Measurements from ENCODE around the gene GRID2. TPM values are rescaled to one million over a fixed set of nuclear protein-coding genes. Genes with fewer than 3 reads are reported as not detected.

Gene GRID2
- total RNA-seq, 1 donor from 2014 or later: not detected

DNA sequence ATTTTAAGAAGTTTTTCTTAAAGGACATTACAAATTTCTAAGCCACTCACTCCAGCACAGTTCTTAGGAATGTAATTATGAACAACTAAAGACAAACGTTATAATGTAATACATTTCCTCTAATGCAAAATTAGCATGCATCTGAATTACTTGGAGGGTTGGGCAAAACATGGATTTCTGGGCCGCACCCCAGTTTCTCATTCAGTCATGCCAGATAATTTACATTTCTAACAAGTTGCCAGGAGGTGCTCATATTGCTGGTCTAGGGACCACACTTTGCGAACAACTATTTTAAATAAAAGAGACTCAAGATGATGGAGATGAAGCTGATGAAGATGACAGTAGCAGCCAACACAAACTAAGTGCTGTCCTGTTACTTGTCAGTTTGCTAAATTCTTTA, 840.1 kb downstream of the GRID2 start:
- no peak for DNase-seq (ENCODE audit: low spot score)
- H3K27ac Mint-ChIP-seq: no peak overlapping the region
- H3K27me3 Mint-ChIP-seq (ENCODE audit: low read depth): no peaks in the 10 kb centered on the region
- H3K4me3 Mint-ChIP-seq (ENCODE audit: low read depth): no peak overlapping the region
- intact Hi-C loops (cut with micrococcal nuclease): no loop called here
- H3K36me3 Mint-ChIP-seq (ENCODE audit: low read depth): no peaks in the 10 kb centered on the region
- H3K9me3 Mint-ChIP-seq: peaks cover 3% of the 10 kb centered on the region
- no peaks in the 10 kb centered on the region for H3K4me1 Mint-ChIP-seq (ENCODE audit: low read depth)

DNA sequence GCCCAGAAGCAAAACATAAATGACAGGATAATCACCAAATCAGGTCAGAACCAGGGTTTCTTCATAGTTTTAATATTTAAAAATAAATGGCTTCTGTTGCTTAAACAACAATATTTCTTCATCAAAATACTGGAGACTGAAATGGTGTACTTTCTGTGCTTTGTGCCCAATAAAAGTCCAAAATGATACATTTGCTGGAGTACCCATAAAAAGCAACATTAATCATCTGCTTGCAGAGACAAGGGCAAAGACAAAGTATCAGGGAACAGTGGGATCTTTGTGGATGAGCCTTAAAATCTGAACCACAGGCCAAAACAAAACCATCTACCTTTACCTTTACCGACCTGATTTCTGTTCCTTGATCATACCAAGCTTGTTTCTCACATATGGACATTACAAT, 840.9 kb downstream of the GRID2 start:
- no peaks in the 10 kb centered on the region for H3K36me3 Mint-ChIP-seq (ENCODE audit: low read depth)
- H3K9me3 Mint-ChIP-seq: peaks cover 3% of the 10 kb centered on the region
- no peaks in the 10 kb centered on the region for H3K4me1 Mint-ChIP-seq (ENCODE audit: low read depth)
- no peaks in the 10 kb centered on the region for H3K27me3 Mint-ChIP-seq (ENCODE audit: low read depth)
- intact Hi-C loops (cut with micrococcal nuclease): no loop called here
- H3K4me3 Mint-ChIP-seq (ENCODE audit: low read depth): no peak overlapping the region
- no peak overlapping the region for H3K27ac Mint-ChIP-seq
- no peak for DNase-seq (ENCODE audit: low spot score)

DNA sequence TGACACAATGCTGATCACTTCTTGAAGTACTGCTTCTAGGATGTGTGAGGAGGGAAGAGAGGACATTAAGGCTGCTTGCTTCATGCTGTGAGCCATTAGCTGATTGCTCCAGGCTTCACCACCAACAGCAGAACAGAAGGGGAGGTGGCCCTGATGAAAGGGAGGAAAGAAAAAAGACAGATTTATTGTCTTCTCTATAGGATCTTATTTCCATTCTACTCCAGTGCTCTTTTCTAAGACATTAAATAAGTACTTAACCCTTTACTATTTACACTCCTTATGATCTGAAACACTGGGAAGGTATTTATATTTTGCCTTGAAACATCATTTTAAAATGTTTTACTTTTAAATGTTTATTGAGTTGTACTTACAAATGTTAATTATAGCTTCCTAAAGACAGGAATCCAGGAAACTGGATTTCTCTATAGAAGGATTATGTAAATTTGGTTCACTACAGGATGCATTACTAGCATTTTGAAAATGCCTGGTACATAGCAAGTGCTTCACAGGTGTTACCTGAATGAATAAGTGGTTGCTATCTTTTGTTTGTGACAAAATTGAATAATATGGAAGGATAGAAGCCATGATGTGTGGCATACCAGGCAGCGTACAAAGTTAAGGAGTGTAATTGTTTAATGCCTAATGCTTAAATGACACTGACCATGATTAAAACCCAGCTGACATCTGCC, 843.9 kb downstream of the GRID2 start:
- Mint-ChIP-seq H3K4me3 (ENCODE audit: low read depth) (no peak overlapping the region), H3K9me3 (peaks cover 3% of the 10 kb centered on the region), H3K27me3 (ENCODE audit: low read depth) (no peaks in the 10 kb centered on the region), H3K27ac (no peak overlapping the region), H3K4me1 (ENCODE audit: low read depth) (no peaks in the 10 kb centered on the region), H3K36me3 (ENCODE audit: low read depth) (no peaks in the 10 kb centered on the region)
- DNase-seq (ENCODE audit: low spot score): no peak
- intact Hi-C loops (cut with micrococcal nuclease): no loop called here

DNA sequence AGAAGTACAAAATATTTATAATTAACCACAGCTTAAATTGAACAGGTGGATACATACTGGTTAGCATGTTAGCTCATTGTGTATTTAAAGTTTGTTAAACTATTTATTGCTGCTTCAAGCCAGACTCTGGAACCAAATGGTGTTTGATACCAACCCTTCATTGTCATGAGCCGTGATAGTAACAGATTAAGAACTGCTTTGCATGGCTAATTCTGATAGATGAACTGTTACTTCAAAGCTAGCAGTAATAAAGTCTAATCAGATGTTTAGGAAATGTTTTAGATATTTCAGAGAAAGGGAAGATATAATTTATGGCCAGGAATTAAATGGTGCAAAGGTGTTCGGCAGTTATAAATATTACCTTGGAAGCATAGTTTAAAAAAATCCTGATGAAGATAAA, 848.7 kb downstream of the GRID2 start:
- H3K27ac Mint-ChIP-seq: no peak overlapping the region
- H3K36me3 Mint-ChIP-seq (ENCODE audit: low read depth): no peaks in the 10 kb centered on the region
- intact Hi-C loops (cut with micrococcal nuclease): no loop called here
- H3K4me3 Mint-ChIP-seq (ENCODE audit: low read depth): no peak overlapping the region
- no peaks in the 10 kb centered on the region for H3K9me3 Mint-ChIP-seq
- H3K4me1 Mint-ChIP-seq (ENCODE audit: low read depth): no peaks in the 10 kb centered on the region
- DNase-seq (ENCODE audit: low spot score): no peak
- H3K27me3 Mint-ChIP-seq (ENCODE audit: low read depth): no peaks in the 10 kb centered on the region

DNA sequence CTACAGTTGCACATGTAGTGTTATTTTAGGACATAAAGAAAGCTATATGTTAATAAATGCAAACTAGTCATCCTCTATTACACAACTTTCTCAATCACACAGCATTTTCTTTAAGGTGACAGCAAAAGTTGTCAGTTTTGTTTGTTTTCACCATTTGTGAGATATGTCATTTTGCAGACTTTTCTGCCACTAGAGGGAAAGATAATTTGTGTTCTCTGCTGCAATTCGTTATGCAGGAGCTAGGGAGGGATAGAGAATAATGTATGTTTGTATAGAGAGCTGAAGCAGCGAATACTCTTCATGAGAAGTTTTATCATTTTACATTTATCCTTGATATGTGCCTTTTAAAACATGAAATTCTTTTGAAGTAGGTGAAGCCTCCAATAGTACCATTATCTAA, 854.2 kb downstream of the GRID2 start:
- no peaks in the 10 kb centered on the region for H3K4me1 Mint-ChIP-seq (ENCODE audit: low read depth)
- H3K27ac Mint-ChIP-seq: no peak overlapping the region

DNA sequence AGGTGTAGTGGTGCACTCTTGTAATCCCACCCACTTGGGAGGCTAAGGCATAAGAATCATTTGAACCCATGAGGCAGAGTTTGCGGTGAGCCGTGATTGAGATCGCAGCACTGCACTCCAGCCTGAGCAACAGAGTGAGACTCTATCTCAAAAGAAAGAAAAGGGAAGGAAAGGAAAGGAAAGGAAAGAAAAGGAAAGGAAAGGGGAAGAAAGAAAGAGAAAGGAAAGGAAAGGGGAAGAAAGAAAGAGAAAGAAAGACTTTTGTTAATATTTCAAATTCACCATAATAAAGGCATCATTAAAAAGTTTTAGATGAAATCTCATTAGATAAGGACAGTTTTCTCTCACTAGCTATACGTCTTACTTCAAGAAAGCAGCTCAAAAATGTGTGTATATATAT, 864.3 kb downstream of the GRID2 start:
- H3K9me3 Mint-ChIP-seq: no peaks in the 10 kb centered on the region

More for the DNA sequence above, 854.2 kb downstream of the GRID2 start:
- peaks cover 3% of the 10 kb centered on the region for H3K9me3 Mint-ChIP-seq
- H3K36me3 Mint-ChIP-seq (ENCODE audit: low read depth): no peaks in the 10 kb centered on the region
- intact Hi-C loops (cut with micrococcal nuclease): no loop called here
- DNase-seq (ENCODE audit: low spot score): no peak
- H3K27me3 Mint-ChIP-seq (ENCODE audit: low read depth): no peaks in the 10 kb centered on the region
- H3K4me3 Mint-ChIP-seq (ENCODE audit: low read depth): no peak overlapping the region

DNA sequence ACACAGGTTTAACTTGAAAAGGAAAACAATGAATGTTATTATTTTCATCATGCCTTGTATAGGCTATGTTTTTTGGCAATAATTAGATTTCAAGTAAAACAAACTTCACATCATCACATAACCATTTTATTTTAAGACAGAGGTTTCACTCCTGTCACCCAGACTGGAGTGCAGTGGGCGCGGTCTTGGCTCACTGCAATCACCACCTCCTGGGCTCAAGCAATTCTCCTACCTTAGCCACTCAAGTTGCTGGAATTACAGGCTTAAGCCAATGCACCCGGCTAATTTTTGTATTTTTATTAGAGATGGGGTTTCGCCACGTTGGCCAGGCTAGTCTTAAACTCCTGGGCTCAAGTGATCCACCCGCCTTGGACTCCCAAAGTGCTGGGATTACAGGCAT, 866.2 kb downstream of the GRID2 start:
- Mint-ChIP-seq H3K4me3 (ENCODE audit: low read depth) (no peak overlapping the region), H3K27me3 (ENCODE audit: low read depth) (no peaks in the 10 kb centered on the region), H3K36me3 (ENCODE audit: low read depth) (no peaks in the 10 kb centered on the region), H3K27ac (no peak overlapping the region), H3K9me3 (no peaks in the 10 kb centered on the region), H3K4me1 (ENCODE audit: low read depth) (no peaks in the 10 kb centered on the region)
- intact Hi-C loops (cut with micrococcal nuclease): no loop called here
- DNase-seq (ENCODE audit: low spot score): no peak

More for the DNA sequence above, 864.3 kb downstream of the GRID2 start:
- H3K27me3 Mint-ChIP-seq (ENCODE audit: low read depth): no peaks in the 10 kb centered on the region
- no peaks in the 10 kb centered on the region for H3K4me1 Mint-ChIP-seq (ENCODE audit: low read depth)
- no peaks in the 10 kb centered on the region for H3K36me3 Mint-ChIP-seq (ENCODE audit: low read depth)
- no peak for DNase-seq (ENCODE audit: low spot score)
- intact Hi-C loops (cut with micrococcal nuclease): no loop called here
- no peak overlapping the region for H3K4me3 Mint-ChIP-seq (ENCODE audit: low read depth)
- no peak overlapping the region for H3K27ac Mint-ChIP-seq

DNA sequence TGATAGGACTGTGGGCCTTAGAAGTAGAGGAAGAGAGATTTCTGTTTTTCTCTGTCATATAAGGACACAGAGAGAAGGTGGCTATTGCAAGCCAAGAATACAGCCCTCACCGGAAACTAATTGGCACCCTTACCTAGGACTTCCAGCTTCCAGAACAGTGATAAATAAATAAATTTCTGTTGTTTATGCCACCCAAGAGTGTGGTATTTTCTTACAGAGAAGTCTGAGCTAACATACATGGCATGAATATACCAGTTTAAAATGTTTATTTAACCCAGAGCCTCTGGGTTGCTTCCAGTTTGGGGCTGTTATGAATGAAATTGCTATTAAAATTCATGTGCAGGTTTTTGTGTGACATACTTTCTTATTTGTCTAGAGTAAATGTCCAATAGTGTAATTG, 870.8 kb downstream of the GRID2 start:
- no peaks in the 10 kb centered on the region for H3K36me3 Mint-ChIP-seq (ENCODE audit: low read depth)

DNA sequence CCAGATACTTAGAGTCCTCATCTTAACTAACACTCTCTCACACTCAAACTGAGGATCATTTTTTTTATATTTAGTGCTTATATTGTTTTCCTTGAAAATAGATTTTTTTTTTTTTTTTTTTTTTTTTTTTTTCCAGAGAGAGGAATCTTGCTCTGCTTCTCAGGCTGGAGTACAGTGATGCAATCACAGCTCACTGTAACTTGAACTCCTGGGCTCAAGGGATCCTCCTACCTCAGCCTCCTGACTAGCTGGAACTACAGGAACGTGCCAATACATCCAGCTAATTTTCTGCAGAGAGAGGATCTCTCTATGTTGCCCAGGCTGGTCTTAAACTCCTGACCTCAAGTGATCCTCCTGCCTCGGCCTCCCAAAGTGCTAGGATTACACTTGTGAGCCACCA, 874.5 kb downstream of the GRID2 start:
- no peaks in the 10 kb centered on the region for H3K27me3 Mint-ChIP-seq (ENCODE audit: low read depth)
- no peak overlapping the region for H3K4me3 Mint-ChIP-seq (ENCODE audit: low read depth)
- no peak overlapping the region for H3K27ac Mint-ChIP-seq
- no peaks in the 10 kb centered on the region for H3K4me1 Mint-ChIP-seq (ENCODE audit: low read depth)
- no peaks in the 10 kb centered on the region for H3K36me3 Mint-ChIP-seq (ENCODE audit: low read depth)
- no peak for DNase-seq (ENCODE audit: low spot score)
- intact Hi-C loops (cut with micrococcal nuclease): no loop called here
- H3K9me3 Mint-ChIP-seq: peaks cover 2% of the 10 kb centered on the region

More for the DNA sequence above, 870.8 kb downstream of the GRID2 start:
- no peak for DNase-seq (ENCODE audit: low spot score)
- Mint-ChIP-seq H3K4me3 (ENCODE audit: low read depth) (no peak overlapping the region), H3K27ac (no peak overlapping the region), H3K27me3 (ENCODE audit: low read depth) (no peaks in the 10 kb centered on the region), H3K9me3 (no peaks in the 10 kb centered on the region), H3K4me1 (ENCODE audit: low read depth) (no peaks in the 10 kb centered on the region)
- intact Hi-C loops (cut with micrococcal nuclease): no loop called here

DNA sequence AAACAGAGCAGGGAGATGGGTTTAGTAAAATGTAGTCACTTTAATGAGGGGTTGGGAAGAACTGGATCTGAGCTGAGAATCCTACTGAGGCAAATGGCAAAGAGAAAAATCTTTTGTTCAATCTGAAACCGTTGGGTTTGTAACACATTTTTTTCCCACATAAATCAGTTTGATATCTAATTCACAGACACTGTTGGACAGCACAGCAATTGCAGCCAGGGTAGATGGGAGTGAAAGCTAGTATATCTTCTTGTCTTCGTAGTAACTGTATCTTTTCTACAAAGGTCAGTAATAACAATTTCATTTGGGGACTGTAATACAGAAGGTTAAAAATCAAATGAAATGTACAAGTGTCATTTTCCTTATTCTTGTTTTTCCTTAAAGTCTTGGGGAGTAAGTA, 875.3 kb downstream of the GRID2 start:
- H3K36me3 Mint-ChIP-seq (ENCODE audit: low read depth): no peaks in the 10 kb centered on the region
- no peak overlapping the region for H3K4me3 Mint-ChIP-seq (ENCODE audit: low read depth)
- H3K9me3 Mint-ChIP-seq: peaks cover 4% of the 10 kb centered on the region
- intact Hi-C loops (cut with micrococcal nuclease): no loop called here
- H3K4me1 Mint-ChIP-seq (ENCODE audit: low read depth): no peaks in the 10 kb centered on the region
- no peaks in the 10 kb centered on the region for H3K27me3 Mint-ChIP-seq (ENCODE audit: low read depth)
- no peak overlapping the region for H3K27ac Mint-ChIP-seq
- no peak for DNase-seq (ENCODE audit: low spot score)

DNA sequence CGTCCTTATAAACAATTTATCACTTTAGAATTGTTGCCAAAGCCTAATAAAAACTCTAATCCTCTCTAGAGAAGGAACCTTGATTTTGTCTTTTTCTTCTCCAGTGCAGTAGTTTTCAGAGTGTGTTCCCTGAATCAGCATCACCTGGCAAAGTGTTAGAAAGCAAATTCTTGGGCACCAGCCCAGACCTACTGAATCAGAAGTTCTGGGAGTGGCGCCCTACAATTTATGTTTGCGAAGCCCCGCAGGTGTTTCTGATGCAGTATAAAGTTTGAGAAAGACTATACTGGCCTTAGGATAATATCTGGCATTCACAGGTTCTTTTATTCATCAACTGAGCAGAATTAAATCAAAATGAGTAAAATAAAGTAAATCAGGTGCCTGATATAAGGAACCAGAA, 879.0 kb downstream of the GRID2 start:
- peaks cover 4% of the 10 kb centered on the region for H3K9me3 Mint-ChIP-seq
- intact Hi-C loops (cut with micrococcal nuclease): no loop called here
- no peak overlapping the region for H3K27ac Mint-ChIP-seq
- no peaks in the 10 kb centered on the region for H3K4me1 Mint-ChIP-seq (ENCODE audit: low read depth)
- H3K4me3 Mint-ChIP-seq (ENCODE audit: low read depth): no peak overlapping the region
- no peaks in the 10 kb centered on the region for H3K27me3 Mint-ChIP-seq (ENCODE audit: low read depth)
- H3K36me3 Mint-ChIP-seq (ENCODE audit: low read depth): no peaks in the 10 kb centered on the region
- no peak for DNase-seq (ENCODE audit: low spot score)

DNA sequence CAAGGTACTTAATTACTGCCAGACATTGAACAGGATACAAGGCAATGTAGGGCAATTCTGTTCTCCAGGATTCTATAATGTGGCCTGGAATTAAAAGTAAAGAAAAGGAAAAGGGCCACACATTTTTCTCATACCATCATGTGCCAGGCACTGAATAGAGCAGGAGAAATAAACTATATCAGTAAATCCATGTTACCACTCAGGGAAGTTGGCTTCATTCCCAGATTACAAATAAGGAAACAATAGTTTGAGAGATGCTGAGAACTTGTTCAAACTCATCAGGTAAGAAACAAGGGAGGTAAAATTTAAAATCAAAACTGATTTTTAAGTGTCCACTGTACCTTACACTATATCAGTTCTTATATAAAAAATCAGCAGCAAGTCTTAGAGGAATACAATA, 879.8 kb downstream of the GRID2 start:
- Mint-ChIP-seq H3K27ac (no peak overlapping the region), H3K27me3 (ENCODE audit: low read depth) (no peaks in the 10 kb centered on the region), H3K9me3 (peaks cover 4% of the 10 kb centered on the region), H3K36me3 (ENCODE audit: low read depth) (no peaks in the 10 kb centered on the region), H3K4me3 (ENCODE audit: low read depth) (no peak overlapping the region), H3K4me1 (ENCODE audit: low read depth) (no peaks in the 10 kb centered on the region)
- DNase-seq (ENCODE audit: low spot score): no peak
- intact Hi-C loops (cut with micrococcal nuclease): no loop called here

DNA sequence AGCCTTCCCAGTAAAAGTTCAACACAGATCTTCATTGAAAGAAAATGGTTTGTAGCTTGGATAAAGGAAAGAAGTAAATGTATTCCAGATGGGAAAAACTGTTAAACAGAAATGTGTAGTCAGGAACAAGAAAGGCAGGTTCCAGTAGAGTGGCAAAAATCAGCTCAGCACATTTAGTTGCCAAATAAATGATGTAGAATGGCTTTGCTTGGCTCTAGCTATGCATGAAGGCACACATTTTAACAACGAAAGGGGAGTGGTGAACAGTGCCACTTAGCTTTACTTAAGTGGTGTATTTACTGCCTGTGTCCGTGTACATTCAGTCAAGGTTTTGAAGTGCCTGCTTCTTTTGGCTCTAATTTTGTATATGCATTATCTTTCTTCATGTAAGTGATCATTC, 880.3 kb downstream of the GRID2 start:
- no peaks in the 10 kb centered on the region for H3K36me3 Mint-ChIP-seq (ENCODE audit: low read depth)
- no peaks in the 10 kb centered on the region for H3K27me3 Mint-ChIP-seq (ENCODE audit: low read depth)
- no peak overlapping the region for H3K4me3 Mint-ChIP-seq (ENCODE audit: low read depth)
- H3K9me3 Mint-ChIP-seq: peaks cover 4% of the 10 kb centered on the region
- no peak for DNase-seq (ENCODE audit: low spot score)
- no peaks in the 10 kb centered on the region for H3K4me1 Mint-ChIP-seq (ENCODE audit: low read depth)
- intact Hi-C loops (cut with micrococcal nuclease): no loop called here
- no peak overlapping the region for H3K27ac Mint-ChIP-seq

DNA sequence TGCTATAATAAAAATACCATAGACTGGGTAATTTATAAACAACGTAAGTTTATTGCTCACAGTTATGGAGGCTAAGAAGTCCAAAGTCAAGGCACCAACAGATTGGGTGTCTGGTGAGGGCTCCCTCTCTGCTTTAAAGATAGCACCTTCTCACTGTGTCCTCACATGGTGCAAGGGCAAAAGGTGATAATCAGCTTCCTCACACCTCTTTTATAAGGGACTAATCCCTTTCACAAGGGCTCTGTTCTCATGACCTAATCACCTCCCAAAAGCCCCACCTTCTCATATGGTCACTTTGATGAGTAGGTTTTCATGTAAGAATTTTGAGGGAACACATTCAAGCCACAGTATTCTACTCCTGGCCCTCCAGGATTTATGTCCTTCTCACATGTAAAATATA, 883.1 kb downstream of the GRID2 start:
- intact Hi-C loops (cut with micrococcal nuclease): no loop called here
- Mint-ChIP-seq H3K9me3 (peaks cover 4% of the 10 kb centered on the region), H3K4me3 (ENCODE audit: low read depth) (no peak overlapping the region), H3K36me3 (ENCODE audit: low read depth) (no peaks in the 10 kb centered on the region), H3K27ac (no peak overlapping the region), H3K4me1 (ENCODE audit: low read depth) (no peaks in the 10 kb centered on the region), H3K27me3 (ENCODE audit: low read depth) (no peaks in the 10 kb centered on the region)
- DNase-seq (ENCODE audit: low spot score): no peak

Measured in activated T-helper 2 cell treated with anti-CD3 and anti-CD28 coated beads, Interferon-gamma antibody, Interleukin-2, Interleukin-4, amounts not matched to agents 10 μg/mL and 5 μg/mL and 100 μg/mL, durations not matched to agents 14 hours and 24 hours and 36 hours (primary cell).